Transverse colon (tissue), 3 donors: ENCODE results near the gene LRRC23.

Source experiments
- POLR2A ChIP-seq: fragments of 450-650 bp; IDR thresholded peaks from one replicate; pipeline ENCODE4 v1.6.1; 2016; ENCODE audit warnings: antibody characterized with exemption, mild to moderate bottlenecking, moderate library complexity
- TF ChIP-seq, protein P1 (sequence below), 5 experiments: fragments of 200-600 bp in 3 of 5; fragments of 450-650 bp in 2 of 5; sonication (generic) in 3 of 5; IDR thresholded peaks; 1 replicate in 2 of 5; 2 replicates in 3 of 5; pipeline ENCODE4 v1.5.1; 2016 to 2017; ENCODE audit warnings: antibody characterized with exemption in 5 of 5, inconsistent platforms in 3 of 5, mild to moderate bottlenecking in 2 of 5, moderate library complexity in 1 of 5

DNA sequence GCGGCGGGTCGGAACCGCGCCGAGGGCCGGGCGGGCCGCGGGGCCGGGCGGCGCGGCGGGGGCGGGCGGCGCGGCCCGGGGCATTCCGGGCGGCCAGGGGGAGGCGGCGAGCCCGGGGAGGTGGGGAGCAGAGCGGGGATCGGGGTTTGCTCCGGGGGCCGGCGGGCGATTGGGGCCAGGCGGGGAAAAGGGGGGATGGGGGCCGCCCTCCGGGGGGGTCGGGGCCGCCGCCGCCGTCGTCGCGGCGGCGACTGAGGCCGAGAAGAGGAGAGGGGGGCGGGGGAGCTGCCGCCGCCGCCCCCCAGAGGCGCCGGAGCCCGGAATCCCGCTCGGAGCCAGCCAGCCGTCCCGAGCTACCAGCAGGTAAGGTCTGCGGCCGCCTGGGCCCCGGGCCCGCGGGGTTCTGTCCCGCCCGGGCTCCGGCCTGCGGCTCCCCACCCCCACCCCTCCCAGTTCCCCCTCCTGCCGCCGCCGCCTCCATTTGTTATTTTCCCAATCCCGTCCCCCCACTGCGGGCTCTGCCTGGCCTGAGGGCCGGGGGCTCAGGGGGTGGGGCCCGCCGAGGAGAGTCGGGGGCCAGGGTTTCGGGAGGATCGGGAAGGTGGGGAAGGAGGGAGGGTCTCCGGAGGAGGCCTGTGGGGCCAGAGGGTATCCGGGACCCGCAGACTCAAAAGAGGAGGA, 23.5 kb downstream of the LRRC23 start:
- TF ChIP-seq, protein P1, sequence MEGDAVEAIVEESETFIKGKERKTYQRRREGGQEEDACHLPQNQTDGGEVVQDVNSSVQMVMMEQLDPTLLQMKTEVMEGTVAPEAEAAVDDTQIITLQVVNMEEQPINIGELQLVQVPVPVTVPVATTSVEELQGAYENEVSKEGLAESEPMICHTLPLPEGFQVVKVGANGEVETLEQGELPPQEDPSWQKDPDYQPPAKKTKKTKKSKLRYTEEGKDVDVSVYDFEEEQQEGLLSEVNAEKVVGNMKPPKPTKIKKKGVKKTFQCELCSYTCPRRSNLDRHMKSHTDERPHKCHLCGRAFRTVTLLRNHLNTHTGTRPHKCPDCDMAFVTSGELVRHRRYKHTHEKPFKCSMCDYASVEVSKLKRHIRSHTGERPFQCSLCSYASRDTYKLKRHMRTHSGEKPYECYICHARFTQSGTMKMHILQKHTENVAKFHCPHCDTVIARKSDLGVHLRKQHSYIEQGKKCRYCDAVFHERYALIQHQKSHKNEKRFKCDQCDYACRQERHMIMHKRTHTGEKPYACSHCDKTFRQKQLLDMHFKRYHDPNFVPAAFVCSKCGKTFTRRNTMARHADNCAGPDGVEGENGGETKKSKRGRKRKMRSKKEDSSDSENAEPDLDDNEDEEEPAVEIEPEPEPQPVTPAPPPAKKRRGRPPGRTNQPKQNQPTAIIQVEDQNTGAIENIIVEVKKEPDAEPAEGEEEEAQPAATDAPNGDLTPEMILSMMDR (IDR thresholded peaks at IDR 0.05): no peak
- no peak for TF ChIP-seq POLR2A
